Amniotic stem cell (primary cell): ENCODE data around the gene AMY2B.
"Not testable (repeated sequence)": the region's sequence is repeated elsewhere in the genome, so short reads cannot be mapped to it uniquely, and the experiment has no call there.

Experiments
- DNase-seq: peaks from one replicate; lab custom pipeline; 2025; lab: John Stamatoyannopoulos, UW

AMY2B gene

GRCh38 chr1:103571289-103571688 lies at the start of gene AMY2B:
AMY2B (plus strand) TSS chr1:103571589; CDS start chr1:103571603, 14 bp downstream.
- not testable (repeated sequence) for DNase-seq

GRCh38 chr1:103523346-103523745 lies 48.0 kb upstream of the AMY2B start:
- no peak for DNase-seq

- DNase-seq = peak; percentile 16
Observed at GRCh38 chr1:103525114-103525606, 46.2 kb upstream of the AMY2B start.

DNA sequence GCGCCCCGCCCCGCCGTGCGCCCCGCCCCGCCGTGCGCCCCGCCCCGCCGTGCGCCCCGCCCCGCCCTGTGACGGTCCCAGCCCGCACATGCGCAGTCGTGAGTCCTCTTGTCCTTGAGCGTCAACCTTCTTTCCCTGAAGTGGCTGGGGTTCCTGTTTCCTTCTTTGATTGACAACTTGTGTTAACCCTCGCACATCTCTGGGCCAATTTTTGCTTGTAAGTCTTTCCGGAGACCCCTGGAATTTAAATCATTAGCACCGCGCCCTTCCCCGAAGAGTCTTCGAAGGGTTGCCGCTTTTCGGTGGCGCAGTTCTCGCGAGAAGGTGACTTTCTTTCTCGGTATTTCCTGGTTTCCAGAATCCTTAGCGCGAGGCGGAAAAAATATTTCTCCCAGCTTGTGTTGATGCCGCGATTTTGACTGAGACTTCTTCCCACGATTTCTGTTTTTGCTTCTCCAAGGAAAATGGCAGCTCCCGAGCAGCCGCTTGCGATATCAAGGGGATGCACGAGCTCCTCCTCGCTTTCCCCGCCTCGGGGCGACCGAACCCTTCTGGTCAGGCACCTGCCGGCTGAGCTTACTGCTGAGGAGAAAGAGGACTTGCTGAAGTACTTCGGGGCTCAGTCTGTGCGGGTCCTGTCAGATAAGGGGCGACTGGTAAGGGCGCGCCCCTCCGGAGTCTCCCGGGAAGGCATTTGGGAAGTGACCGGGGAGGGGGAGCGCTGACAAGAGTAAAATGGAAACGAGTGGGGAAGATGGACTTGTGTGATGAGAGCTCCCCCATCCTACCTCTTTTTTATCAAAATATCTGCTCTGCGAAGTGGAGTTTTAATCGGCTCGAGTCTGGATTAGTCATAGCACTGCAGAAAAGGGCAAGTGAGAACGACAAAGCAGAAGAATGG lies 45.5 kb upstream of the AMY2B start, which contains the start of gene RNPC3:
Gene RNPC3, plus strand, starts transcription at position 93 of the 901 bp plus-strand sequence. Its CDS starts 372 bp downstream, at position 465.
- peak; percentile 83 for DNase-seq

- DNase-seq = no peak
Observed at GRCh38 chr1:103527331-103527730, 44.1 kb upstream of the AMY2B start.

- DNase-seq = no peak
Observed at GRCh38 chr1:103529746-103530145, 41.6 kb upstream of the AMY2B start.

DNA sequence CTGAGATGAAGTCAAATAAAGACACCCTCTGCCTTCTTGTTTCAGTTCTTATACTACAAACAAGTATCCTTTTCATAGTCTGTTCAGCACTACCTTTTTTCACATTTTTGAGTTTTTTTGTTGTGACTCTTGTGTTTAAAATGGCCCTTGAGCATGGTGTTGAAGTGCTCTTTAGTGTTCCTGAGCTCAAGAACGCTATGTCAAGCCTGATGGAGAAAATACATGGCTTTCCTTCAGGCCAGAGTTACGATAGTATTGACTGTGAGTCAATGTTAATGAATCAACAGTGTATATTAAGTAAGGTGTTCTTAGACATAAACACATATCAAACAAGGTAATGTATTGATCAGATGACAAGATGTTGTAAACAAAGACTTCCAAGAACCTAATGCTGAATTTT lies 33.2 kb upstream of the AMY2B start:
- no peak for DNase-seq

DNA sequence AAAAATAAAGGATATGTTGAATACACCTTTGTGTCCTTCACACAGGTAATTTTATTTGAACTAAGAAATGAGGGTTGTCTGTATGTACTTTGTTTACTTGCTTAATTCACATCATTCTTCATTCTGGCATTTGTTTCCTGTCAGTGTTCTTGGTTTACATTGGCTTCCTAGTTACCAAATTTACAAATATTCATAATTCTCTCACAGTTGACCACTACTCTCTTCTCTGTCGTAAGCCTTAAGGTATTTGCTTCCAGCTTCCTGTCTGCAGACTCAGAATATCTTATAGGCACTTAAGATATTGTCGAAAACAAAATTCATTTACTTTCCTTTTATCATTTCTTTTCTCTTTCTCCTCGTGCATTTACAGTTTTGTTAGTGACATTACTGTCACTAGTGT lies 30.0 kb upstream of the AMY2B start:
- no peak for DNase-seq

- no peak for DNase-seq
Observed at GRCh38 chr1:103546496-103546895, 24.9 kb upstream of the AMY2B start.

DNA sequence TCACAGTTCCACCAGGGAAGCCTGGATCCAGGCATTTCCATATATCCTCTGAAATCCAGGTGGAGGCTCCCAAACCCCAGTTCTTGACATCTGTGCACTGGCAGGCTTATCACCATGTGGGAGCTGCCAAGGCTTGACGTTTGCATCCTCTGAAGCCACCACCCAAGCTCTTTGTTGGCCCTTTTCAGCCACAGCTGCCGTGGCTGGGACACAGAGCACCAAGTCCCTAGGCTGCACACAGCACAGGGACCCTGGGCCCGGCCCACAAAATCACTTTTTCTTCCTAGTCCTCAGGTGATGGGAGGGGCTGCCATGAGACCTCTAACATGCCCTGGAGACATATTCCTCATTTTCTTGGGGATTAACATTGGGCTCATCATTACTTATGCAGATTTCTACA lies 23.5 kb upstream of the AMY2B start:
- DNase-seq = no peak

DNA sequence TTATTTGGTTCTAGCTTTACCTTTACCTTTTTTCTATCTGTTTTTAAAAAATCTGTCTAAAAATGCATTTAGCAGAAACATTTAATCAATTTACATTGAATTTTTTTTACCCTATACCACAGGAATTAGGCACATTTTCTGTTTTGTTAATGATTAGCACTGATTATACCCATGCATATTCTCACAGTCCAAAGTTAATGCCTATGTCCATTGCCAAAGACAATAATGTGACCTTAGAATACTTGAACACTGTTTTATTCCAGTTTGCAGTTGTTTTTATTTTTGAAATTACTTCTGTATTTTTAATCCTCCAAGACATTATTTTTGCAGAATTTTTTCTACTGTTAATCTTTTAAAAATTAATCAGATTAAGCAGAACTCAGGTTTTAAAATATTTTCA lies 11.0 kb upstream of the AMY2B start:
- DNase-seq = no peak

GRCh38 chr1:103561124-103561523 lies 10.3 kb upstream of the AMY2B start:
- DNase-seq = not testable (repeated sequence)

- no peak for DNase-seq
Observed at GRCh38 chr1:103561643-103562395, 9.6 kb upstream of the AMY2B start.

- no peak for DNase-seq
Observed at GRCh38 chr1:103563056-103563455, 8.3 kb upstream of the AMY2B start.

- DNase-seq = no peak
Observed at GRCh38 chr1:103569493-103569892, 1.9 kb upstream of the AMY2B start.

DNA sequence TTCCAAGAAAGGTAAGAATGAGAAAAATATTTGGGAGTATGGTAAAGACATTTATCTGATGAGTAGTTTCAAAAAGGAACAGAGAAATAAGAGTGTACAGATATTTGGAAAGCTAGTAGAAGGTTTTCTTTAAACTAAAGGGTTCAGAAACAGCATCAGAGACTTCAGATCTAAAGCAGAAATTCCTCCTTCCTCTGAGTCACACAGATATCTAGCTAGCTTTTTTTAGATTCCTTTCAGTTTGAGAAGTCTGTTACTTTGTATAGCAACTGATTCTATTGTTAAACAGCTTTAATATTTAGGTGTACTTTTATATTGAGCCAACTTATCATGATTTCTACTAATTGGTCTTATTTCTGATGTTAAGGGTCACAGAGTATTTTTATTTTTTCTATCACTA lies 4.7 kb downstream of the AMY2B start:
- DNase-seq = no peak

- not testable (repeated sequence) for DNase-seq
Observed at GRCh38 chr1:103576784-103577183, 5.4 kb downstream of the AMY2B start.

DNA sequence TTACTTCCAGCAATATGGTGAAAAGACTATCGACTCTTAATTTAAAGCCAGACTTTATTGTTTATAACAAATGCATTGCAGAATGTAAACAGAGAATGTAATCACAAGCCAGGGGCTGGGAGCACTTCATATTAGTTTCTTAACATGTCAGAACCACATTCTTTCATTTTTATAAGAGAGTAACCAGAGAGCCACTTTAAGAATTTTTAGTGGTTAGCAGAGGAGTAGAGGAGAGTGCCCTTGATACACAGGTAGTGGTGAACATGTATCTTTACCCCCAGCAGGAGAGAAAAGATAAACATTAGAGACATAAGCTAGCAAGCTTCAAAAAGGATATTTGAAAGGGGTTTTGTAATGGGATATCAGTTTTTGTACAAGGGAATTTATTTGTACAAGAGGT lies 11.1 kb downstream of the AMY2B start:
- no peak for DNase-seq

- DNase-seq = no peak
Observed at GRCh38 chr1:103583887-103584286, 12.5 kb downstream of the AMY2B start.

DNA sequence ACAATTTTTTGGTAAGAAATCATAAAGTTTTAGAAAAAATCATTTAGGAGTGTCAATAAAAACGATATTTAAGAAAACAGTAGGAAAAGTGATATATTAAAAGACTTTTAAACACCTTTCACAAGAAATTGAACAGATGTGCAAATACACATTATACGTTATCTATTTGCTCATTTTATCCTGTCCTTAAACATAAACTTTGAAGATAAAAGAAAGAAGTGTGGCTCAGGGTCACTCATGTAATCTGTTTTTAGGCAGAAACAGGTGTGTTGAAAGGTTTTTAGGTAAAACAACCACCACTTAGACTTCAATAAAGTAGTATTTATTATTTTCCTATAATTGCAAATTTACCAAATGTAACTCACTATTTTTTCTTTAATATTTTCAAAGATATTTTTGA lies 13.1 kb downstream of the AMY2B start:
- no peak for DNase-seq

DNA sequence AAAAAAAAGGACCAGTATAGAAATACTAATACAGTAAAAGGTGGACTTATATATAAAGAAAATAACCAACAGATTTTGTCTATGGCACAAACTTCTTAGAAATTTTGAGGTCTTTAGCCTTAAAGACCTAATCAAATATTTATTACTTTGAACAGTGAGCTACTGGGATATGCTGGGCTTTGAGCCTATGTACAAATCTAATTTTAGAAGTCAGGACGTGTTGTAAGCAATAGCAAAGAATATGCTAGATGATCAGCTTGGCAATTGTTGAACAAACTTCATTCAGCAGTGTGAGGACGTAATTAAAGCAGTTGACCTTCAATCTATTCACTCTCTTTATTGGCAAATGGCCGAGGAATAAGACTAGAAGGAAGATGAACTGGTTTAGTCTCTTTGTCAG lies 31.4 kb downstream of the AMY2B start:
- not testable (repeated sequence) for DNase-seq

GRCh38 chr1:103616362-103616761 lies 45.0 kb downstream of the AMY2B start:
- no peak for DNase-seq

DNA sequence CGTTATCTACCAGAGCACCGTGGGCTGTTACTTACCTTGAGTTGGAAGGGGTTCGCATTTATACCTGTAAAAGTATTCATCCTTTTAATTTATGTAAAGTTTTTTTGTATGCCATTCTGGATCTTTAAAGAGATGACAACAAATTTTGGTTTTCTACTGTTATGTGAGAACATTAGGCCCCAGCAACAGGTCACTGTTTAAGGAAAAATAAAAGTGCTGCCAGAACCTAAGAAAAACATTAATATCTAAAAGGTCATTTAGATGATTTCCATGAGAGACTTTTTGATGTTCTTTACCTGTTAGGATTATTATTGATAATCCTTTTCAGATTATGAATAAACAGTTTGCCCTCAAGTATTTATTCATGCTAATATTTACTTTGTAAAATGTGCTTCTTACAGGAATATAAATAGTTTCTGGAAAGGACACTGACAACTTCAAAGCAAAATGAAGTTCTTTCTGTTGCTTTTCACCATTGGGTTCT lies 45.6 kb downstream of the AMY2B start, which contains the start of gene AMY2A:
Gene AMY2A, plus strand, starts transcription at position 434 of the 484 bp plus-strand sequence. Its CDS starts 14 bp downstream, at position 448.
- DNase-seq = not testable (repeated sequence)
